Gastrocnemius medialis (tissue), 4 donors: ENCODE measurements around the gene AIFM3.

Experiments used
- POLR2A ChIP-seq, 2 donors: fragments of 450-650 bp; IDR thresholded peaks; one replicate each; pipeline ENCODE4 v1.6.1; 2017; ENCODE audit warnings: antibody characterized with exemption in 2 of 2, mild to moderate bottlenecking in 2 of 2, moderate library complexity in 2 of 2
- TF ChIP-seq, protein P1 (sequence below), 5 experiments: fragments of 450-650 bp in 3 of 5; fragments of 200-600 bp in 2 of 5; sonication (generic) in 2 of 5; IDR thresholded peaks in 4 of 5; conservative IDR thresholded peaks in 1 of 5; 1 replicate in 4 of 5; 2 replicates in 1 of 5; pipeline ENCODE4 v1.5.1; 2016 to 2019; ENCODE audit warnings: antibody characterized with exemption in 5 of 5, mild to moderate bottlenecking in 3 of 5, moderate library complexity in 3 of 5

DNA sequence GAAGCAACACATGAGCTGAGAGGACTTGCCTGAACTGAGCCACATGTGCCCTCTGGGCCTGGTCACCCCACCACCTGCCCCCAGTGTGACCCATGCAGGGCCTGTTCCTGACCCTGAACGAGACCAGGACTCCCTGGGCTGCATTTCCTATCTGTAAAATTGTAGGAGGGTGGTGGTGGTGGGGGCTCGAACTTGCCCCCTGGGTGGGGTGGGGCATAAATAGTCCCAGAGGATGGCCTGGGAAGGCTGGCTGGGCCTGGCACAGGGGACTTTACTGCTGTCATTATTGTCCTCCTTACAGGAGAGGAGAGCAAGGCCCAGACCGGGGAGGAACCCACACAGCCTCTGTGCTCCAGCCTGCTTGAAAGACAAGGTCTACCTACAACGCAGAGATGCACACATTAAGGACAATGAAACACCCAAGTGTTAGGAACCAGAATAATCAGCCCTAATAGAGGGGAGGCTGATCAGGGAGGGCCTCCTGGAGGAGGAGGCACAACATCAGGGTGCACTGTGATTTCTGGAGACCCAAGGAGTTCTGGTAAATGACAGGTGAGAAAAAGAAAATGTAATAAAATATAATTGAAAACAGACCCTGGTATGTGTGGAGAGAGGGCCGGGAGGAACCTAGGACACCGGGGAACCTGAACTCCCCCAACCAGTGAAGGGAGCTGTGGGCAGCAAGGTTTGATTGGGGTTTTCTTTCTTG is 2.8 kb upstream of the AIFM3 start:
- no peak for TF ChIP-seq POLR2A (IDR thresholded peaks at IDR 0.05)
- TF ChIP-seq, protein P1, sequence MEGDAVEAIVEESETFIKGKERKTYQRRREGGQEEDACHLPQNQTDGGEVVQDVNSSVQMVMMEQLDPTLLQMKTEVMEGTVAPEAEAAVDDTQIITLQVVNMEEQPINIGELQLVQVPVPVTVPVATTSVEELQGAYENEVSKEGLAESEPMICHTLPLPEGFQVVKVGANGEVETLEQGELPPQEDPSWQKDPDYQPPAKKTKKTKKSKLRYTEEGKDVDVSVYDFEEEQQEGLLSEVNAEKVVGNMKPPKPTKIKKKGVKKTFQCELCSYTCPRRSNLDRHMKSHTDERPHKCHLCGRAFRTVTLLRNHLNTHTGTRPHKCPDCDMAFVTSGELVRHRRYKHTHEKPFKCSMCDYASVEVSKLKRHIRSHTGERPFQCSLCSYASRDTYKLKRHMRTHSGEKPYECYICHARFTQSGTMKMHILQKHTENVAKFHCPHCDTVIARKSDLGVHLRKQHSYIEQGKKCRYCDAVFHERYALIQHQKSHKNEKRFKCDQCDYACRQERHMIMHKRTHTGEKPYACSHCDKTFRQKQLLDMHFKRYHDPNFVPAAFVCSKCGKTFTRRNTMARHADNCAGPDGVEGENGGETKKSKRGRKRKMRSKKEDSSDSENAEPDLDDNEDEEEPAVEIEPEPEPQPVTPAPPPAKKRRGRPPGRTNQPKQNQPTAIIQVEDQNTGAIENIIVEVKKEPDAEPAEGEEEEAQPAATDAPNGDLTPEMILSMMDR (IDR thresholded peaks at IDR 0.05 in 4 of 5, conservative IDR thresholded peaks at IDR 0.05 in 1 of 5), result no peak
